ENCODE measurements around the gene DGKI.

- TF ChIP-seq CTCF (IDR thresholded peaks at IDR 0.05) (no peak), POLR2A (IDR thresholded peaks at IDR 0.05) (no peak)
Observed at GRCh38 chr7:137829337-137829992, 17.3 kb downstream of the DGKI start.
